C4-2B (cell line): ENCODE data around the gene SELENOS.

Experiments
- ZFX ChIP-seq: fragments of 450-650 bp; IDR thresholded peaks from 2 replicates; pipeline ENCODE4 v1.6.1; 2017
- TF ChIP-seq, protein P1 (sequence below): fragments of 450-650 bp; conservative IDR thresholded peaks from 2 replicates; pipeline ENCODE4 v1.5.1; 2017; ENCODE audit warnings: mild to moderate bottlenecking

DNA sequence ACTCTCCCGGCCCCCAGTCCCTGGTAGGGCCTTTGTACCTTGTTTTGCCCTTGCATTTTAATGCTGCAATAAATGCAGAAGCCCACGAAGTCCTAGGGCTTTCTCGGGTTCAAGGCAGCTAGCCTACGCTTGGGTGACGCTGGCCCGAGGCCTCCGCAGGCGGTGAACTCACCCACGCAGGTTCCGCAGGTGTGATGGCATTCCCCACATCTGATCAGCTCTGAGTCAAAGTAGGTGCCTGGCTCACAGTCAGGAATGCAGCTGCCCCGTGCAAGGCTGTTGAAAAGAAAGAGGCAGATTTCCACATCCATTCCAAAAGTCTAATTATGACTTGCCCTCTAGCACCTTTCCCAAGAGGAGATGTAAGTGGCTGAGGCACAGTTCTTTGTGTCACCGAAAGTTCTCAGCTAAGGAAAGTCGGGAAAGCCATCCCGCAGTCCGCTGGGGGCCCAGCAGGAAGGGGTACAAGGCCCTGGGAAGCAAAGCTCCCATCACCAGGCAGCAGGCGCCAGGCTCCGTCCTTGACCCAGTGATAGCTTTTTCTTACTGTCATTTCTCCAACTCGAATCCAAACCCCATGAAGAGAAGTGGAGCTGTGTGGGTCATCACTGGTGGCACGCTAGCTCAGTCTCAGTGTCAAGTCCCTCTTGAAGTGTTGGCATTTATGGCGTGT is 41.0 kb upstream of the SELENOS start:
- TF ChIP-seq, protein P1, sequence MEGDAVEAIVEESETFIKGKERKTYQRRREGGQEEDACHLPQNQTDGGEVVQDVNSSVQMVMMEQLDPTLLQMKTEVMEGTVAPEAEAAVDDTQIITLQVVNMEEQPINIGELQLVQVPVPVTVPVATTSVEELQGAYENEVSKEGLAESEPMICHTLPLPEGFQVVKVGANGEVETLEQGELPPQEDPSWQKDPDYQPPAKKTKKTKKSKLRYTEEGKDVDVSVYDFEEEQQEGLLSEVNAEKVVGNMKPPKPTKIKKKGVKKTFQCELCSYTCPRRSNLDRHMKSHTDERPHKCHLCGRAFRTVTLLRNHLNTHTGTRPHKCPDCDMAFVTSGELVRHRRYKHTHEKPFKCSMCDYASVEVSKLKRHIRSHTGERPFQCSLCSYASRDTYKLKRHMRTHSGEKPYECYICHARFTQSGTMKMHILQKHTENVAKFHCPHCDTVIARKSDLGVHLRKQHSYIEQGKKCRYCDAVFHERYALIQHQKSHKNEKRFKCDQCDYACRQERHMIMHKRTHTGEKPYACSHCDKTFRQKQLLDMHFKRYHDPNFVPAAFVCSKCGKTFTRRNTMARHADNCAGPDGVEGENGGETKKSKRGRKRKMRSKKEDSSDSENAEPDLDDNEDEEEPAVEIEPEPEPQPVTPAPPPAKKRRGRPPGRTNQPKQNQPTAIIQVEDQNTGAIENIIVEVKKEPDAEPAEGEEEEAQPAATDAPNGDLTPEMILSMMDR: no peak
- TF ChIP-seq ZFX: no peak
